Thoracic aorta (tissue), 2 donors: ENCODE measurements around the gene MPL. TPM values are rescaled to one million over a fixed set of nuclear protein-coding genes. Genes with fewer than 3 reads are reported as not detected.

Experiments
- ATAC-seq: fragments of 150-250 bp; one replicate; pipeline ENCODE4 v1.8.0; 2017; ENCODE audit warnings: low read depth; ENCODE audit not compliant: insufficient number of reproducible peaks, low FRiP score
- DNase-seq: peaks from one replicate; pipeline ENCODE4 v3.0.0-alpha.2; 2020; ENCODE audit warnings: low spot score
- H3K27ac ChIP-seq, 2 donors: fragments of 200-600 bp; sonication (generic); 1 replicate in 1 of 2; 2 replicates in 1 of 2; pipeline ENCODE4 v1.5.1; 2016; ENCODE audit warnings: mild to moderate bottlenecking in 2 of 2, moderate library complexity in 2 of 2
- H3K27me3 ChIP-seq: fragments of 200-600 bp; sonication (generic); replicated peaks from 2 replicates; pipeline ENCODE4 v1.6.0; 2016; ENCODE audit warnings: mild to moderate bottlenecking; ENCODE audit not compliant: insufficient read depth
- H3K36me3 ChIP-seq: fragments of 200-600 bp; sonication (generic); one replicate; pipeline ENCODE4 v1.5.1; 2016
- H3K4me1 ChIP-seq, 2 donors: fragments of 200-600 bp; sonication (generic); 1 replicate in 1 of 2; 2 replicates in 1 of 2; pipeline versions ENCODE4 v1.5.1 to v1.6.0; 2016; ENCODE audit warnings: low read depth in 2 of 2, mild to moderate bottlenecking in 1 of 2; ENCODE audit not compliant: control insufficient read depth in 1 of 2
- H3K4me3 ChIP-seq: fragments of 200-600 bp; sonication (generic); 2 replicates; pipeline ENCODE4 v1.5.1; 2016; ENCODE audit warnings: mild to moderate bottlenecking
- H3K9me3 ChIP-seq: fragments of 200-600 bp; sonication (generic); 2 replicates; pipeline ENCODE4 v1.5.1; 2016
- total RNA-seq, 2 donors: library from RNA; depleted of rRNA; stranded (reverse); fragments of >200 nt; gene quantifications; one replicate each; pipeline versions ENCODE4 v1.1.0 to v1.2.3, GENCODE V29; 2016
- TF ChIP-seq, protein P1 (sequence below): fragments of 200-600 bp; sonication (generic); IDR thresholded peaks from one replicate; pipeline ENCODE4 v1.5.1; 2019; ENCODE audit warnings: antibody characterized with exemption

Gene MPL
- total RNA-seq, 2 donors from 2014 or later, result not detected

DNA sequence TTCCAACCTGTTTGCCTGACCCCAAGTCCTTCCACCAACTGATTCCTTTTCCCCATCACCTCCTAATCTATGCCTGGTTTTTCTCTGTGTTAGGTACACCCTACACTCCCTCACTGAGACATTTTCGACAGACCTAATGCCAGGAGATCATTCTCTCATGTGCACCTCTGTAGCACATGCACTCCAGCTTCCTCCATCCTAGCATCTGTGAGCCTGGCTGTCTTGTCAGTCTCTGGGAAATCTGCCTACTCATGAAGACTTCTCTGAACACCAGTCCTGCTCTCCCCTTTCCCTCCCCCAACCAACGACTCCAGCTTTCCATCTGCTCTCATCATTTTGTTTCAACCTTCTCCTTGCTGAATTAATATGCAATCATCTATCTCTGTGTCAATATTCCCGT, 51.0 kb downstream of the MPL start:
- DNase-seq (no peak), ATAC-seq (no peak)
- TF ChIP-seq, protein P1, sequence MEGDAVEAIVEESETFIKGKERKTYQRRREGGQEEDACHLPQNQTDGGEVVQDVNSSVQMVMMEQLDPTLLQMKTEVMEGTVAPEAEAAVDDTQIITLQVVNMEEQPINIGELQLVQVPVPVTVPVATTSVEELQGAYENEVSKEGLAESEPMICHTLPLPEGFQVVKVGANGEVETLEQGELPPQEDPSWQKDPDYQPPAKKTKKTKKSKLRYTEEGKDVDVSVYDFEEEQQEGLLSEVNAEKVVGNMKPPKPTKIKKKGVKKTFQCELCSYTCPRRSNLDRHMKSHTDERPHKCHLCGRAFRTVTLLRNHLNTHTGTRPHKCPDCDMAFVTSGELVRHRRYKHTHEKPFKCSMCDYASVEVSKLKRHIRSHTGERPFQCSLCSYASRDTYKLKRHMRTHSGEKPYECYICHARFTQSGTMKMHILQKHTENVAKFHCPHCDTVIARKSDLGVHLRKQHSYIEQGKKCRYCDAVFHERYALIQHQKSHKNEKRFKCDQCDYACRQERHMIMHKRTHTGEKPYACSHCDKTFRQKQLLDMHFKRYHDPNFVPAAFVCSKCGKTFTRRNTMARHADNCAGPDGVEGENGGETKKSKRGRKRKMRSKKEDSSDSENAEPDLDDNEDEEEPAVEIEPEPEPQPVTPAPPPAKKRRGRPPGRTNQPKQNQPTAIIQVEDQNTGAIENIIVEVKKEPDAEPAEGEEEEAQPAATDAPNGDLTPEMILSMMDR, result no peak
- Histone ChIP-seq H3K4me1 (peaks cover 12 to 33% of the 10 kb centered on the region in 2 donors), H3K4me3 (peak overlapping the region; percentile 85), H3K27me3 (no peaks in the 10 kb centered on the region), H3K36me3 (peaks cover 35% of the 10 kb centered on the region), H3K9me3 (no peaks in the 10 kb centered on the region), H3K27ac (no peak overlapping the region)

DNA sequence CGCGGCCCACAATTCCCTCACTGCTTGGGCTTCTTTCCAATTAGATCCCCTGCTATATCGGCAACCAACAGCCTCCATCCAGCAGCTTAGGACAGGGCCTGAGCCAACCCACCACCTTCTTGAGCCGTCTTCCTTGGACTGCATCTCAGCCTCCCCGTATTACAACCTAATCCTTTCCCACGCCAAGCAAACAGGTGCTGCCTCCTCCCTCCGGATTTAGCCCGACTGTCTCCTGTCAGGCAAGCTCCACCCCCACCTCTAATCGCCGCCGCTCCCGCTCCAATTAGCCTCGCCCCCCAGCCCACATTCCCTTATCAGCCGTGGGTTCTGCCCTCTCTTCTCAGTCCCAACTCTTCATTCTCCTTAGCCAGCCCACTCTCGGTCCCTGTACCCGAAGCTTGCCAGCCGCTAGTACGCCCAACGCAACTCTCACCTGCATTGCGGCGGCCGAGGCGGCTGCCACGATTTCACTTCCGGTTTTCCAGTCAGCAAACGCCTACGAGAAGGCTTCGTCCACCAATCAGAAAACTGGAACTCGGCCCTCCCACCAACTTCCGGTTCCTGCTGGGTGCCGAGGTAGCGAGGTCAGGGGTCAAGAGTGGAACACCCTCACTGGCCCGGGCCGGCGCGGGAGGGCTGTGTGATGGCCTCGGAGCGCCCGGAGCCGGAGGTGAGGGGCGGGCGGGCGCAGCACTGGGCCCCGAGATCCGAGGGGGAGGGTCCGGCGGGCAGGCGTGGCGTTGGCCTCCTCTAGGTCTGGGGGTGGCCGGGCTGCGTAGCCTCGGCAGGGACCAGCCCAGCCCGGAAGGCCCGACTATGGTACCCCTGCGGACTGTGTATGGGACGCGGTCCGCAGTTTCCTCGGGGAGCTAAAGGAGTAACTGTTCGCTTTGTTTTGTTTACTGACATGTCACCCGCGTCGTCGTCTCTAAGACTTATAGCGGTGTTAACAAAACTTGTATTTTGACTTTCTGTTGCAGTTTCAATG, 52.0 kb downstream of the MPL start, which contains the start of the genes MED8 and SZT2:
Gene MED8, minus strand, starts transcription at position 475 of the 988 bp plus-strand sequence. Its CDS starts 36 bp downstream, at position 439.
Gene SZT2, plus strand, starts transcription at position 574 of the 988 bp plus-strand sequence. Its CDS starts 70 bp downstream, at position 644.
- no peaks in the 10 kb centered on the region for H3K9me3 ChIP-seq
- peak within 1 kb of the TSS; percentile 85 for H3K4me3 ChIP-seq
- TF ChIP-seq, protein P1, result no peak
- no peaks in the 10 kb centered on the region for H3K27me3 ChIP-seq
- peak within 1 kb of the TSS; percentile 78 to 82 for H3K27ac ChIP-seq
- DNase-seq (peak; percentile 83), ATAC-seq (peak; percentile 99)
- H3K4me1 ChIP-seq, result peaks cover 12 to 33% of the 10 kb centered on the region in 2 donors
- peaks cover 25% of the 10 kb centered on the region for H3K36me3 ChIP-seq

DNA sequence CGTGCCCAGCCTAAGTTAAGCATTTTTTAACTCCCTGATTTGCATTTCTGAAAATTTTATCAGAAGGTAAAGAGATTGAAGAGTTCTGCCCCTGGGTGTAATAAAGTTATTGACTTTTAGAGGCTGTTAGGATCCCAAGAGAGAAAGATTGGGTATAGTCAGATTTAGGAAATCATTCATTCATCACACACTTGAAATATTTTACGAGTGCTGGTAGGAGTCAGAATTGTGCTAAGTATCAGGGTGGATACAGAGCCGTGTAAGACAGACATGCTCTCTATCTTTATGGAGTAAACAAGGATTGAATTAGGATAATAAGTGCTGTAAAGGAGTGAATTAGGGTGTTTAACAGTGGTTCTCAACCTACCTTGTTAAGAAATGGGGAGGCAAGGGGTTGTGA, 55.1 kb downstream of the MPL start:
- ATAC-seq (no peak), DNase-seq (no peak)
- Histone ChIP-seq H3K27me3 (no peaks in the 10 kb centered on the region), H3K4me3 (no peak overlapping the region), H3K4me1 (peaks cover 12 to 25% of the 10 kb centered on the region in 2 donors), H3K9me3 (no peaks in the 10 kb centered on the region), H3K36me3 (no peaks in the 10 kb centered on the region), H3K27ac (no peak overlapping the region)
- TF ChIP-seq, protein P1, result no peak

DNA sequence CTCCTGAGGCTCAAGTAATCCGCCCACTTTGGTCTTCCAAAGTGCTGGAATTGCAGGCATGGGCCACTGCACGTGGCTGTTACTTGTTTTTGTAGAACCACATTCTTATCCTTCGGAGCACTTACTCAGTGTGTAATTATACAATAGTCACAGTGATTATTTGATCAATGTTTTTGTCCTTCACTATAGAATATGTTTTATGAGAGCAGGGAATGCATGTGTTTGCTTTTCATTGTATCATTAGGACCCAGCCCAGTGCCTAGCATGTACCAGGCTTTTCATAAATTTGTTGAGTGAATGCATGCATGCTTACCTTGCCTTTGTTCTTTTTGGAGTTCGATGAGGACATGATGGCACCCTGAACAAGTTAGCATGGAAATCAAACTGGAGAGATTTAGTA, 57.9 kb downstream of the MPL start:
- DNase-seq (no peak), ATAC-seq (no peak)
- no peaks in the 10 kb centered on the region for H3K36me3 ChIP-seq
- no peak overlapping the region for H3K27ac ChIP-seq
- H3K4me3 ChIP-seq, result no peak overlapping the region
- H3K9me3 ChIP-seq, result no peaks in the 10 kb centered on the region
- no peaks in the 10 kb centered on the region for H3K27me3 ChIP-seq
- TF ChIP-seq, protein P1, result no peak
- peaks cover 5 to 9% of the 10 kb centered on the region in 2 donors for H3K4me1 ChIP-seq

DNA sequence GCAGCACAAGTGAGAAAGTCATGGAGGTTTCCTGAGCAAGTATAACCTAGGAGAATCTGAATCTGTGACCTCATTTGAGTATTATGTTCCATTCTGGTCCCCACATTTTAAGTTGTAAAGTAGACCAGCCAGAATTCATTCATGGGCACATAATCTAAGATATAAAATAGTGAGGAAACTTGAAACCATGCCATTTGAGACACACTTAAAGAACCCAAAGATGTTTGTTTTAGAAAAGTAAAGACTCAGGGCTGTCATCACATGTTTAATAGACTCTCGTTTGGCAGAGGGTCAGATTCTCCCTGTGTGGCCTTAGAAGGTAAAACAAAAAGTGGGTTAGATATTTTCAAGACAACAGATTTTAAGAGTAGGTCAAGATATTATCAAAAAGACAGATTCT, 58.4 kb downstream of the MPL start:
- ATAC-seq, result no peak
- DNase-seq, result no peak
- H3K4me3 ChIP-seq, result no peak overlapping the region
- peaks cover under 1 to 4% of the 10 kb centered on the region in 2 donors for H3K4me1 ChIP-seq
- TF ChIP-seq, protein P1, result no peak
- no peaks in the 10 kb centered on the region for H3K27me3 ChIP-seq
- no peak overlapping the region for H3K27ac ChIP-seq
- H3K9me3 ChIP-seq, result no peaks in the 10 kb centered on the region
- H3K36me3 ChIP-seq, result no peaks in the 10 kb centered on the region
